ENCODE measurements around the gene SUN1. TPM values are rescaled to one million over a fixed set of nuclear protein-coding genes. Genes with fewer than 3 reads are reported as not detected.
A peak's percentile ranks its signal among the peaks of the same experiment; 100 is the strongest.
"Not testable (repeated sequence)": the region's sequence is repeated elsewhere in the genome, so short reads cannot be mapped to it uniquely, and the experiment has no call there.

The SUN1 gene
- total and polyA plus RNA-seq, 2 experiments from 2014 or later, result 72.3 to 109 TPM

DNA sequence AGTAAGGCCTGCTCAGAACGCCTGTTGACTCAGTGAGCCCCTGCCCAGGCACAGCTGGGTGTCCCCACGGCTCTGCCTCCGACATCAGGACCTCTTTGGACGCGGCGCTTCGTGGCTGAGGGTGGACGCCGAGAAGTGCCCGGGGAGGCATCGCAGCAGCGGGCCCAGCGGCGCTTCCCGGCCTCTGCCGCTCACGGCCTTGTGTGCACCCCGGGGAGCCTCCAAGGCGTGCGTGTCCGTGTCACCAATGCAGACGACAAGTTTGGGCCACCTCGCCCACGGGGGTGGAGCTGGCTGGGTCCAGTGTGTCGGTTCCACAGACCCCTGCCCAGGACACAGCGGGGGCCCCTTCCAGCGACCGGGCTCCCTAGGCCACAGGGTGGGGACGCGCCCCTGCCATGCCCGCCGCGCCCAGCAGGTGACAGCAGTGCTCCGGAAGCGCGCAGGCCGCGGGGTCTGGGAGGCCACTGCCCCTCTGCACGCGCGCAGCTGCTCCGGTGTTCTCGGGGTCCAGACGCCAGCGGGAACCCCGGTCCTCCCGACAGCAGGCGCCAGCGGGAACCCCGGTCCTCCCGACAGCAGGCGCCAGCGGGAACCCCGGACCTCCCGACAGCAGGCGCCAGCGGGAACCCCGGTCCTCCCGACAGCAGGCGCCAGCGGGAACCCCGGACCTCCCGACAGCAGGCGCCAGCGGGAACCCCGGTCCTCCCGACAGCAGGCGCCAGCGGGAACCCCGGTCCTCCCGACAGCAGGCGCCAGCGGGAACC is 76.5 kb downstream of the SUN1 start:
- not testable (repeated sequence) for H3K79me2 ChIP-seq, H3K4me3 ChIP-seq, H3K27ac ChIP-seq

DNA sequence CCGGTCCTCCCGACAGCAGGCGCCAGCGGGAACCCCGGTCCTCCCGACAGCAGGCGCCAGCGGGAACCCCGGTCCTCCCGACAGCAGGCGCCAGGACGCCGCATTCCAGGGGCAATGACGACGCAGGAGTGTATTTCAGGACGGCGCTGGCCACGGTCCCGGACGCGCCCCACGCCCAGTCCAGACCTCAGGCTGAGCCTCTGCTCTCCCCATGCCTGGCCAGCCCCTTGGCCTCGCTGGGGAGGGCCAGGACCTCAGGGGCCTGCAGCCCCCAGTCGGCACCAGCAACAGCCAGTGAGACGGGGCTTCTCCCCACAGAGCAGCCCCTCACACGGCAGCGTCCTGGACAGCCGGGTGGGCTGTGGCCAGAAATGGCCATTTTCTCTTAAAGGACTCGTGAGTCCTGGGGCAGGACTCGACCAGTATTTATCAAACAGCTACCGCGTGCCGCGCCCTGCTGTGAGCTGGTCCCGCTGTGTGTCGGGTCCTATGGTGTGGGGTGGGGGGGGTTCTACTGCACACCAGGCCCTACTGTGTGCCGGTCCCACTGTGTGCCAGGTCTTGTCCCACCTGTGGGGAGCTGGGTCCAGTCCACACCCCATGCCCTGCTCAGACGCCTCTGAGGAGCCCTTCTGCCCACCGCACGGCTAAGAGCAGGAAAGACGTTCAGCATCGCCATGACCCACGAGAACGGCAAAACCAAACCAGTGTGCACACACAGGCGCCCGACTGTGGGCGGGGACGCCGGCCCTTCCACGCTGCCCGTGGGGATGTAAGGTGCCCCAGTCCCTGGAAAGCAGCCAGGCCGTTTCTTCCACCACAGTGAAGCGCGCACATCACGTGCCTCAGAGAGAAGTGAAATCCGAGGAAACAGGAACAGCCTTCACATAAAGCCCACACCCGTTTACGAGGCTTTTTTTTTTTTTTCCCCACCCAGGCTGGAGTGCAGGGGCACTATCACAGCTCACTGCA is 77.4 kb downstream of the SUN1 start:
- peak overlapping the region; percentile 77 for H3K4me2 ChIP-seq
- H3K9me3 ChIP-seq (ENCODE audit: low read depth), result no peaks in the 10 kb centered on the region
- DNase-seq (ENCODE audit: low spot score), result peak; percentile 65
- H4K20me1 ChIP-seq (ENCODE audit: insufficient read depth, poor library complexity, severe bottlenecking), result no peaks in the 10 kb centered on the region
- H3K4me3 ChIP-seq, result no peak overlapping the region
- no peaks in the 10 kb centered on the region for H3K79me2 ChIP-seq
- TF ChIP-seq, protein P1, sequence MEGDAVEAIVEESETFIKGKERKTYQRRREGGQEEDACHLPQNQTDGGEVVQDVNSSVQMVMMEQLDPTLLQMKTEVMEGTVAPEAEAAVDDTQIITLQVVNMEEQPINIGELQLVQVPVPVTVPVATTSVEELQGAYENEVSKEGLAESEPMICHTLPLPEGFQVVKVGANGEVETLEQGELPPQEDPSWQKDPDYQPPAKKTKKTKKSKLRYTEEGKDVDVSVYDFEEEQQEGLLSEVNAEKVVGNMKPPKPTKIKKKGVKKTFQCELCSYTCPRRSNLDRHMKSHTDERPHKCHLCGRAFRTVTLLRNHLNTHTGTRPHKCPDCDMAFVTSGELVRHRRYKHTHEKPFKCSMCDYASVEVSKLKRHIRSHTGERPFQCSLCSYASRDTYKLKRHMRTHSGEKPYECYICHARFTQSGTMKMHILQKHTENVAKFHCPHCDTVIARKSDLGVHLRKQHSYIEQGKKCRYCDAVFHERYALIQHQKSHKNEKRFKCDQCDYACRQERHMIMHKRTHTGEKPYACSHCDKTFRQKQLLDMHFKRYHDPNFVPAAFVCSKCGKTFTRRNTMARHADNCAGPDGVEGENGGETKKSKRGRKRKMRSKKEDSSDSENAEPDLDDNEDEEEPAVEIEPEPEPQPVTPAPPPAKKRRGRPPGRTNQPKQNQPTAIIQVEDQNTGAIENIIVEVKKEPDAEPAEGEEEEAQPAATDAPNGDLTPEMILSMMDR (IDR thresholded peaks at IDR 0.05; ENCODE audit: poor library complexity), result no peak
- TF ChIP-seq EZH2phosphoT487 (IDR thresholded peaks at IDR 0.05; ENCODE audit: low read depth, severe bottlenecking, unreplicated experiment), result no peak
- no peak for TF ChIP-seq EZH2 (IDR thresholded peaks at IDR 0.05; ENCODE audit: borderline replicate concordance)
- peak overlapping the region; percentile 57 for H3K27ac ChIP-seq
- peaks cover 6% of the 10 kb centered on the region for H3K27me3 ChIP-seq
- H3K9me2 ChIP-seq (replicated peaks; ENCODE audit: insufficient read depth), result no peaks in the 10 kb centered on the region
- WGBS (ENCODE audit: low lambda C conversion rate, missing lambda C conversion rate), result 54% methylated on average over 53 of the region's 58 CpGs
- no peak overlapping the region for H2AFZ ChIP-seq
- peaks cover 7% of the 10 kb centered on the region for H3K4me1 ChIP-seq (ENCODE audit: insufficient read depth)
- no peaks in the 10 kb centered on the region for H3K36me3 ChIP-seq (replicated peaks; ENCODE audit: insufficient read depth, low read depth)

More for the DNA sequence above, 76.5 kb downstream of the SUN1 start:
- not testable (repeated sequence) for H3K9me3 ChIP-seq (ENCODE audit: low read depth); H3K27me3 ChIP-seq; H3K9me2 ChIP-seq (replicated peaks; ENCODE audit: insufficient read depth); H4K20me1 ChIP-seq (ENCODE audit: insufficient read depth, poor library complexity, severe bottlenecking); H2AFZ ChIP-seq; H3K4me1 ChIP-seq (ENCODE audit: insufficient read depth); H3K36me3 ChIP-seq (replicated peaks; ENCODE audit: insufficient read depth, low read depth)
- 50% methylated on average over 26 of the region's 73 CpGs for WGBS (ENCODE audit: low lambda C conversion rate, missing lambda C conversion rate)
- peak overlapping the region; percentile 77 for H3K4me2 ChIP-seq
- peak; percentile 82 for DNase-seq (ENCODE audit: low spot score)
- TF ChIP-seq, protein P1 (IDR thresholded peaks at IDR 0.05; ENCODE audit: poor library complexity), result peak; percentile 80

DNA sequence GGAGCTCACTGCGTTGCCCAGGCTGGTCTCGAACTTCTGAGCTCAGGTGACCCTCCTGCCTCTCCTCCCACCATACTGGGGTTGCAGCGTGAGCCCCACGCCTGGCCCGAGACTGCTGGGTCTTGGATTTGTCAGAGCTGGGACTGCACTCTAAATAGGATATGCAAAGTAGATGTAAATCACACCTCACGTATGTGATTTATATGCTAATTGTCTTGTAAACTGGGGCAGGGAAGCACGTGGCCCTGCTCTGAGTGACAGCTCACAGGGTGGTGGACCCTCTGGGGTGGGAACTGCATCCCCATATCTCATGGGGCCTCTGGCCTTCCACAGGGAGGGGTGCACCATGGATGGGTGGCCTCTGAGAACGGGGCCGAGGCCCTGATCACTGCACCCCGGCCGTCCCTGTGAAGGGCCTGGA is 78.2 kb downstream of the SUN1 start:
- H4K20me1 ChIP-seq (ENCODE audit: insufficient read depth, poor library complexity, severe bottlenecking), result no peaks in the 10 kb centered on the region
- no peak for DNase-seq (ENCODE audit: low spot score)
- no peaks in the 10 kb centered on the region for H3K36me3 ChIP-seq (replicated peaks; ENCODE audit: insufficient read depth, low read depth)
- H2AFZ ChIP-seq, result no peak overlapping the region
- no peaks in the 10 kb centered on the region for H3K9me2 ChIP-seq (replicated peaks; ENCODE audit: insufficient read depth)
- H3K9me3 ChIP-seq (ENCODE audit: low read depth), result no peaks in the 10 kb centered on the region
- H3K4me2 ChIP-seq, result no peak overlapping the region
- 92% methylated on average over 11 of the region's 11 CpGs for WGBS (ENCODE audit: low lambda C conversion rate, missing lambda C conversion rate)
- peaks cover under 1% of the 10 kb centered on the region for H3K27me3 ChIP-seq
- H3K27ac ChIP-seq, result no peak overlapping the region
- H3K79me2 ChIP-seq, result no peaks in the 10 kb centered on the region
- no peak for TF ChIP-seq EZH2phosphoT487 (IDR thresholded peaks at IDR 0.05; ENCODE audit: low read depth, severe bottlenecking, unreplicated experiment)
- TF ChIP-seq EZH2 (IDR thresholded peaks at IDR 0.05; ENCODE audit: borderline replicate concordance), result no peak
- TF ChIP-seq, protein P1 (IDR thresholded peaks at IDR 0.05; ENCODE audit: poor library complexity), result no peak
- peaks cover 7% of the 10 kb centered on the region for H3K4me1 ChIP-seq (ENCODE audit: insufficient read depth)
- no peak overlapping the region for H3K4me3 ChIP-seq
